SK-N-SH (cell line): ENCODE results near the gene APC2. TPM values are rescaled to one million over a fixed set of nuclear protein-coding genes. Genes with fewer than 3 reads are reported as not detected.

Source experiments
- CTCF ChIA-PET: fragments of 300-600, 350-600 bp; formaldehyde crosslinking; extraction: SDS; loops from one replicate; lab custom pipeline; 2021; lab: Yijun Ruan, JAX
- POLR2A ChIA-PET: fragments of 350-600 bp; sonication (Branson Sonifier 250); formaldehyde crosslinking; extraction: SDS; loops from one replicate; lab custom pipeline; 2020; ENCODE audit warnings: antibody characterized with exemption, inconsistent platforms; lab: Yijun Ruan, JAX
- DNase-seq: peaks from one replicate; pipeline ENCODE4 v3.0.0; 2012
- H2AFZ ChIP-seq: fragments of 200-600 bp; sonication (generic); 2 replicates; pipeline ENCODE4 v1.8.1; 2016; ENCODE audit warnings: antibody characterized with exemption, mild to moderate bottlenecking, low read depth
- H3F3A ChIP-seq: fragments of 200-600 bp; sonication (generic); replicated peaks from 2 replicates; pipeline ENCODE3; 2016; ENCODE audit warnings: antibody characterized with exemption, mild to moderate bottlenecking; ENCODE audit not compliant: insufficient read depth
- H3K27ac ChIP-seq, 2 experiments: fragments of 200-500 bp in 1 of 2; fragments of 200-600 bp in 1 of 2; sonication (Bioruptor generic) in 1 of 2; sonication (generic), shearing (Covaris generic) in 1 of 2; 2 replicates each; pipeline versions ENCODE4 v1.5.1 to v1.6.1; 2014 to 2016; ENCODE audit warnings: low read depth in 2 of 2, inconsistent platforms in 1 of 2, low read length in 1 of 2, mild to moderate bottlenecking in 1 of 2, mixed read lengths in 1 of 2
- H3K27me3 ChIP-seq: fragments of 200-600 bp; sonication (generic), shearing (Covaris generic); 2 replicates; pipeline ENCODE4 v1.6.1; 2016; ENCODE audit warnings: mixed run types; ENCODE audit not compliant: insufficient read depth
- H3K36me3 ChIP-seq, 2 experiments: fragments of 200-500 bp in 1 of 2; fragments of 200-600 bp in 1 of 2; sonication (Bioruptor generic) in 1 of 2; sonication (generic) in 1 of 2; replicated peaks in 1 of 2; 2 replicates each; pipeline versions ENCODE3 to v1.5.1; 2014 to 2016; ENCODE audit warnings: low read length in 1 of 2, mild to moderate bottlenecking in 1 of 2; ENCODE audit not compliant: insufficient read depth in 2 of 2, control insufficient read depth in 1 of 2
- H3K4me1 ChIP-seq, 2 experiments: fragments of 200-500 bp in 1 of 2; fragments of 200-600 bp in 1 of 2; sonication (Bioruptor generic) in 1 of 2; sonication (generic), shearing (Covaris generic) in 1 of 2; 2 replicates each; pipeline versions ENCODE4 v1.5.1 to v1.6.1; 2014 to 2016; ENCODE audit warnings: low read depth in 1 of 2, low read length in 1 of 2, mixed run types in 1 of 2; ENCODE audit not compliant: insufficient read depth in 2 of 2, control insufficient read depth in 1 of 2
- H3K4me2 ChIP-seq: fragments of 200-600 bp; sonication (generic), shearing (Covaris generic); 2 replicates; pipeline ENCODE4 v1.6.1; 2017; ENCODE audit warnings: mixed run types
- H3K4me3 ChIP-seq, 2 experiments: fragments of 200-500 bp in 1 of 2; fragments of 200-600 bp in 1 of 2; sonication (Bioruptor generic) in 1 of 2; sonication (generic), shearing (Covaris generic) in 1 of 2; 2 replicates each; pipeline versions ENCODE4 v1.5.1 to v1.8.1; 2014 to 2016; ENCODE audit warnings: low read depth in 2 of 2, inconsistent platforms in 1 of 2, low read length in 1 of 2, mild to moderate bottlenecking in 1 of 2, mixed read lengths in 1 of 2, moderate library complexity in 1 of 2
- H3K79me2 ChIP-seq: fragments of 200-600 bp; sonication (generic); 2 replicates; pipeline ENCODE4 v1.8.1; 2017; ENCODE audit warnings: mild to moderate bottlenecking; ENCODE audit not compliant: insufficient read depth
- H3K9ac ChIP-seq: fragments of 200-600 bp; sonication (generic); 2 replicates; pipeline ENCODE4 v1.6.1; 2017; ENCODE audit warnings: mixed run types
- H3K9me2 ChIP-seq: fragments of 200-600 bp; sonication (generic); 2 replicates; pipeline ENCODE4 v1.6.1; 2017; ENCODE audit warnings: mixed run types
- H3K9me3 ChIP-seq: fragments of 200-600 bp; sonication (generic); 2 replicates; pipeline ENCODE4 v1.6.1; 2017; ENCODE audit warnings: mixed run types, mild to moderate bottlenecking, moderate library complexity
- H4K20me1 ChIP-seq: fragments of 200-600 bp; sonication (generic); 2 replicates; pipeline ENCODE4 v1.6.1; 2017; ENCODE audit warnings: mild to moderate bottlenecking, mixed run types; ENCODE audit not compliant: insufficient read depth
- ELF1 ChIP-seq: IDR thresholded peaks from 2 replicates; pipeline ENCODE4 v1.4.0; 2012
- EP300 ChIP-seq, 2 experiments: IDR thresholded peaks; 2 replicates each; pipeline versions ENCODE4 v1.4.0 to v1.6.1; 2012; ENCODE audit warnings: borderline replicate concordance in 1 of 2, low read depth in 1 of 2, low read length in 1 of 2
- GABPA ChIP-seq: IDR thresholded peaks from 2 replicates; pipeline ENCODE4 v1.4.0; 2012; ENCODE audit warnings: low read depth, mild to moderate bottlenecking
- IRF3 ChIP-seq: fragments of 150-350 bp; IDR thresholded peaks from 2 replicates; pipeline ENCODE4 v1.6.1; 2016; ENCODE audit warnings: mild to moderate bottlenecking, low read depth, low read length
- MAX ChIP-seq: IDR thresholded peaks from 2 replicates; pipeline ENCODE4 v1.4.0; 2012; ENCODE audit warnings: low read depth
- MXI1 ChIP-seq: IDR thresholded peaks from 2 replicates; pipeline ENCODE4 v1.6.1; 2012; ENCODE audit warnings: mild to moderate bottlenecking, low read depth, low read length, improper control_type of control experiment
- RFX5 ChIP-seq: IDR thresholded peaks from 2 replicates; pipeline ENCODE4 v1.6.1; 2012; ENCODE audit warnings: mild to moderate bottlenecking, improper control_type of control experiment, low read length
- SIN3A ChIP-seq: IDR thresholded peaks from 2 replicates; pipeline ENCODE4 v1.6.1; 2012; ENCODE audit warnings: low read depth, mild to moderate bottlenecking, low read length, moderate library complexity, borderline replicate concordance
- SMC3 ChIP-seq: IDR thresholded peaks from 2 replicates; pipeline ENCODE4 v1.6.1; 2012; ENCODE audit warnings: low read depth, low read length, improper control_type of control experiment
- TAF1 ChIP-seq: IDR thresholded peaks from 2 replicates; pipeline ENCODE4 v1.6.1; 2012; ENCODE audit warnings: low read depth, mild to moderate bottlenecking, low read length, moderate library complexity, borderline replicate concordance
- YY1 ChIP-seq: IDR thresholded peaks from 2 replicates; pipeline ENCODE4 v1.4.0; 2012; ENCODE audit warnings: low read depth, mild to moderate bottlenecking
- WGBS: methylation state at CpG from one replicate; pipeline ENCODE4 v1.1.6; 2017; ENCODE audit warnings: low lambda C conversion rate; 5-methylcytosine and 5-hydroxymethylcytosine counted together
- polyA plus RNA-seq, 3 experiments: library from polyadenylated mRNA; depleted of rRNA; stranded (reverse); fragments of >200 nt; gene quantifications; 2 replicates each; pipeline ENCODE4 v1.2.3, GENCODE V29; 2012
- TF ChIP-seq, protein P1 (sequence below): fragments of 150-350 bp; IDR thresholded peaks from 2 replicates; pipeline ENCODE4 v1.6.1; 2017; ENCODE audit warnings: antibody characterized with exemption, low read length, low read depth, borderline replicate concordance
- TF ChIP-seq, protein P2 (sequence below): IDR thresholded peaks from 2 replicates; pipeline ENCODE4 v1.4.0; 2012; ENCODE audit warnings: low read depth, borderline replicate concordance
- TF ChIP-seq, protein P3 (sequence below): IDR thresholded peaks from 2 replicates; pipeline ENCODE4 v1.6.1; 2012; ENCODE audit warnings: mild to moderate bottlenecking, low read depth, low read length, moderate library complexity

APC2 gene
- polyA plus RNA-seq, 1 of the 3 experiments (the other 2 are of a cell fraction): 1.3 TPM

- peaks cover 0 to 10% of the 10 kb centered on the region in 2 experiments for H3K36me3 ChIP-seq
- ChIA-PET POLR2A (no interaction called here), CTCF (interaction anchor here (1.5 to 2.8 kb wide), 2 partner anchors 34 to 131 kb away, joined by 7 to 13 read pairs; no protein-coding TSS in a partner anchor)
- no peaks in the 10 kb centered on the region for H3K9me2 ChIP-seq
- no peak overlapping the region for H2AFZ ChIP-seq
- H3K4me2 ChIP-seq: peak overlapping the region; percentile 99; the same call in 1 of the 2 replicates
- 97% methylated on average over 4 of the region's 9 CpGs for WGBS
- H3F3A ChIP-seq: peaks cover 7% of the 10 kb centered on the region
- no peak overlapping the region for H3K9ac ChIP-seq
- peaks cover 72% of the 10 kb centered on the region for H4K20me1 ChIP-seq
- H3K79me2 ChIP-seq: peaks cover 81% of the 10 kb centered on the region
- H3K27ac ChIP-seq: no peak overlapping the region
- TF ChIP-seq, protein P1, sequence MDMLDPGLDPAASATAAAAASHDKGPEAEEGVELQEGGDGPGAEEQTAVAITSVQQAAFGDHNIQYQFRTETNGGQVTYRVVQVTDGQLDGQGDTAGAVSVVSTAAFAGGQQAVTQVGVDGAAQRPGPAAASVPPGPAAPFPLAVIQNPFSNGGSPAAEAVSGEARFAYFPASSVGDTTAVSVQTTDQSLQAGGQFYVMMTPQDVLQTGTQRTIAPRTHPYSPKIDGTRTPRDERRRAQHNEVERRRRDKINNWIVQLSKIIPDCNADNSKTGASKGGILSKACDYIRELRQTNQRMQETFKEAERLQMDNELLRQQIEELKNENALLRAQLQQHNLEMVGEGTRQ: no peak
- TF ChIP-seq IRF3: no peak
- TF ChIP-seq, protein P2, sequence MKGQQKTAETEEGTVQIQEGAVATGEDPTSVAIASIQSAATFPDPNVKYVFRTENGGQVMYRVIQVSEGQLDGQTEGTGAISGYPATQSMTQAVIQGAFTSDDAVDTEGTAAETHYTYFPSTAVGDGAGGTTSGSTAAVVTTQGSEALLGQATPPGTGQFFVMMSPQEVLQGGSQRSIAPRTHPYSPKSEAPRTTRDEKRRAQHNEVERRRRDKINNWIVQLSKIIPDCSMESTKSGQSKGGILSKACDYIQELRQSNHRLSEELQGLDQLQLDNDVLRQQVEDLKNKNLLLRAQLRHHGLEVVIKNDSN: no peak
- no peaks in the 10 kb centered on the region for H3K9me3 ChIP-seq
- H3K4me1 ChIP-seq: peaks cover 10 to 29% of the 10 kb centered on the region in 2 experiments; a peak in 3 of 4 replicates
- H3K27me3 ChIP-seq: no peaks in the 10 kb centered on the region
- no peak for DNase-seq
- H3K4me3 ChIP-seq: no peak overlapping the region
Observed at GRCh38 chr19:1410789-1411188, 39.1 kb upstream of the APC2 start.

GRCh38 chr19:1411255-1412191, 38.4 kb upstream of the APC2 start:
- peaks cover 14 to 28% of the 10 kb centered on the region in 2 experiments; a peak in 3 of 4 replicates for H3K4me1 ChIP-seq
- H3K27ac ChIP-seq: no peak overlapping the region; a peak in 1 of 4 replicates
- no peak for DNase-seq
- no peaks in the 10 kb centered on the region for H3K9me2 ChIP-seq
- H3K9ac ChIP-seq: no peak overlapping the region
- no peaks in the 10 kb centered on the region for H3K27me3 ChIP-seq
- WGBS: 92% methylated on average over 20 of the region's 29 CpGs
- TF ChIP-seq EP300 (IDR thresholded peaks at IDR 0.05; ENCODE audit: borderline replicate concordance in 1 of 2, low read depth in 1 of 2, low read length in 1 of 2) (no peak), YY1 (no peak), RFX5 (no peak), MAX (no peak), ELF1 (no peak), SMC3 (no peak), GABPA (no peak), MXI1 (no peak), TAF1 (no peak), SIN3A (no peak)
- TF ChIP-seq, protein P3, sequence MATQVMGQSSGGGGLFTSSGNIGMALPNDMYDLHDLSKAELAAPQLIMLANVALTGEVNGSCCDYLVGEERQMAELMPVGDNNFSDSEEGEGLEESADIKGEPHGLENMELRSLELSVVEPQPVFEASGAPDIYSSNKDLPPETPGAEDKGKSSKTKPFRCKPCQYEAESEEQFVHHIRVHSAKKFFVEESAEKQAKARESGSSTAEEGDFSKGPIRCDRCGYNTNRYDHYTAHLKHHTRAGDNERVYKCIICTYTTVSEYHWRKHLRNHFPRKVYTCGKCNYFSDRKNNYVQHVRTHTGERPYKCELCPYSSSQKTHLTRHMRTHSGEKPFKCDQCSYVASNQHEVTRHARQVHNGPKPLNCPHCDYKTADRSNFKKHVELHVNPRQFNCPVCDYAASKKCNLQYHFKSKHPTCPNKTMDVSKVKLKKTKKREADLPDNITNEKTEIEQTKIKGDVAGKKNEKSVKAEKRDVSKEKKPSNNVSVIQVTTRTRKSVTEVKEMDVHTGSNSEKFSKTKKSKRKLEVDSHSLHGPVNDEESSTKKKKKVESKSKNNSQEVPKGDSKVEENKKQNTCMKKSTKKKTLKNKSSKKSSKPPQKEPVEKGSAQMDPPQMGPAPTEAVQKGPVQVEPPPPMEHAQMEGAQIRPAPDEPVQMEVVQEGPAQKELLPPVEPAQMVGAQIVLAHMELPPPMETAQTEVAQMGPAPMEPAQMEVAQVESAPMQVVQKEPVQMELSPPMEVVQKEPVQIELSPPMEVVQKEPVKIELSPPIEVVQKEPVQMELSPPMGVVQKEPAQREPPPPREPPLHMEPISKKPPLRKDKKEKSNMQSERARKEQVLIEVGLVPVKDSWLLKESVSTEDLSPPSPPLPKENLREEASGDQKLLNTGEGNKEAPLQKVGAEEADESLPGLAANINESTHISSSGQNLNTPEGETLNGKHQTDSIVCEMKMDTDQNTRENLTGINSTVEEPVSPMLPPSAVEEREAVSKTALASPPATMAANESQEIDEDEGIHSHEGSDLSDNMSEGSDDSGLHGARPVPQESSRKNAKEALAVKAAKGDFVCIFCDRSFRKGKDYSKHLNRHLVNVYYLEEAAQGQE: no peak
- TF ChIP-seq, protein P1: no peak
- TF ChIP-seq, protein P2: no peak
- TF ChIP-seq, all 33 proteins: peak for 0
- Histone ChIP-seq H3K36me3 (peaks cover 0 to 14% of the 10 kb centered on the region in 2 experiments), H3F3A (peaks cover 1% of the 10 kb centered on the region), H4K20me1 (peaks cover 79% of the 10 kb centered on the region), H3K4me3 (no peak overlapping the region), H3K9me3 (no peaks in the 10 kb centered on the region), H3K79me2 (peaks cover 89% of the 10 kb centered on the region), H3K4me2 (no peak overlapping the region), H2AFZ (no peak overlapping the region)
- ChIA-PET POLR2A (interaction anchor here (0.9 kb wide), 1 partner anchor 136 kb away, joined by 3 read pairs; the partner anchor contains the start of gene FAM174C), CTCF (interaction anchor here (2.8 kb wide), 1 partner anchor 33 kb away, joined by 13 read pairs; no protein-coding TSS in a partner anchor)
